CD4-positive, alpha-beta T cell treated with Interleukin-6 for 4 hours (primary cell): ENCODE data around the gene ACBD4.

ENCODE experiments used
- DNase-seq: peaks from one replicate; pipeline ENCODE4 v3.0.0-alpha.2; 2020; ENCODE audit warnings: mixed read lengths

ACBD4 gene

GRCh38 chr17:45138911-45139532, 3.5 kb downstream of the ACBD4 start:
- no peak for DNase-seq

DNA sequence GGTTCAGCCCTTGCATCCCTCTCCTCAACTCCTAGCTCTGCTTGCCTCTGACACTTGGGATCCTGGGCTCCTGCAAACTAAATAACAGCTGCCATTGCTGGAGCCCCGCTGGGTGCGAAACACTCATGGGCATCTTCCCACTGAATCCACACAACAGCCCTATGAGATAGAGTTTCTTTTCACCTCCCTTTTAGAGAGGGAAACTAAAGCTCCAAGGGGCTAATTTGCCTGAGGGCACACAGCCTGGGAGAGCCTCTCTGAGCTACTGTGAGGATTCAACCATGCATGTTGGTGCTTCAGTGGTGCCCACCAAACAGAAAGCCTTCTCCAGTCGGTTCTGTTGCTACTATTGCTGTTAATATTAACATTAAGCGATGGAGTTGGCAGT, 4.0 kb downstream of the ACBD4 start:
- DNase-seq = no peak

- DNase-seq = no peak
Measured at GRCh38 chr17:45143094-45143670, 7.7 kb downstream of the ACBD4 start.

DNA sequence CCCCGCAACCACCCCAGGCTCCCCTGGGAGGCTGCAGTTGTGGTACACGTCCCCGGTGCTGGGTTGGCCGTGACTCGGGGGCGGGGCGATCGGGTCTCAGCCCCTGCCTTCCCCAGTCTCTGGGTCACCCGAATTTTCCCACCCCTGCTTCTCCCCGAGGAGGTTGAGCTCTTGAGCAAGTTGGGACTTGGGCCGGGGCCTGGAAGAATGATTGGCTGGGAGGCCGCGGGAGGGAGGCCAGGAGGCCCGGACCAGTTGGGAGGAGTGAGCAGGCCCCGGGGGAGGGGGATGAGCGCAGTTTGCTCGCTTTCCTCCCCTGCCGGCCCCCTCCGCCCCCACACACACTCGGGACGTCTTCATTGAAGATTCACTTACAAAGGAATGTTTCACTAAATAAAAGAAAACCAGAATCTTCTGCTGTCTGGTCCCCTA, 8.3 kb downstream of the ACBD4 start:
- peak; percentile 54 for DNase-seq

GRCh38 chr17:45144199-45145034, 8.9 kb downstream of the ACBD4 start:
- peak; percentile 49 for DNase-seq

DNA sequence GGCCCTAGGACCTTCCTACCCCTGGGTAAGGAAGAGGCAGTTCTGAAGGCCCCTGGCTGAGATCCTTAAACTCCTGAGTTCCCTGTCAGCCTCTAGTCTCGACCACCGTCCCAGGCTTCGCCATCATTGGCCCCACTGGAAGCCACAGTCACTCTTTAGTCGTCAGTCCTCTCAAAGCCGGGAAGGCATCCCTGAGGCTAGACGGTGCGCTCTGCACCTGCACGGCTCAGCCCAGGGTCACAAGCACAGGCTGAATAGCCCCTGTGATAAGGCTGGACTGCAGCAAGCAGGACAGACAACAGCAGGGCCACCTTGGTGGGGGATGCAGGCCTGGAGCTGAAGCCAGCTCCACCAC, 9.5 kb downstream of the ACBD4 start:
- no peak for DNase-seq

GRCh38 chr17:45146166-45146565, 10.7 kb downstream of the ACBD4 start:
- no peak for DNase-seq

DNA sequence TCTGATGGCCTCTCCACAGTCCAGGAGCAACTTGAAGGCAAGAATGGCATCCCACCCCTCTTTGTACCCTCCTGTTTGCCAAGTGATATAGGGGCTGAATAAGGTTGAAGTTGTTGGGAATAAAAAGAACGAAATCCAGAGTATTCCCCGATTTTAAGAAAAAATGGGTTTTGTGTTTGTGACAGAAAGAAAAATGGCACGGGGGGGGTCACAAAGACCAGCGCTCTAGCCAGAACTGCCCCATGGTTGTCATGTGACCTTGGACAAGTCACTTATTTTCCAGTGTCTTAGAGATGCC, 11.1 kb downstream of the ACBD4 start:
- no peak for DNase-seq

GRCh38 chr17:45146890-45147580, 11.5 kb downstream of the ACBD4 start:
- peak; percentile 80 for DNase-seq

GRCh38 chr17:45147581-45148182, 12.2 kb downstream of the ACBD4 start:
- peak; percentile 77 for DNase-seq

DNA sequence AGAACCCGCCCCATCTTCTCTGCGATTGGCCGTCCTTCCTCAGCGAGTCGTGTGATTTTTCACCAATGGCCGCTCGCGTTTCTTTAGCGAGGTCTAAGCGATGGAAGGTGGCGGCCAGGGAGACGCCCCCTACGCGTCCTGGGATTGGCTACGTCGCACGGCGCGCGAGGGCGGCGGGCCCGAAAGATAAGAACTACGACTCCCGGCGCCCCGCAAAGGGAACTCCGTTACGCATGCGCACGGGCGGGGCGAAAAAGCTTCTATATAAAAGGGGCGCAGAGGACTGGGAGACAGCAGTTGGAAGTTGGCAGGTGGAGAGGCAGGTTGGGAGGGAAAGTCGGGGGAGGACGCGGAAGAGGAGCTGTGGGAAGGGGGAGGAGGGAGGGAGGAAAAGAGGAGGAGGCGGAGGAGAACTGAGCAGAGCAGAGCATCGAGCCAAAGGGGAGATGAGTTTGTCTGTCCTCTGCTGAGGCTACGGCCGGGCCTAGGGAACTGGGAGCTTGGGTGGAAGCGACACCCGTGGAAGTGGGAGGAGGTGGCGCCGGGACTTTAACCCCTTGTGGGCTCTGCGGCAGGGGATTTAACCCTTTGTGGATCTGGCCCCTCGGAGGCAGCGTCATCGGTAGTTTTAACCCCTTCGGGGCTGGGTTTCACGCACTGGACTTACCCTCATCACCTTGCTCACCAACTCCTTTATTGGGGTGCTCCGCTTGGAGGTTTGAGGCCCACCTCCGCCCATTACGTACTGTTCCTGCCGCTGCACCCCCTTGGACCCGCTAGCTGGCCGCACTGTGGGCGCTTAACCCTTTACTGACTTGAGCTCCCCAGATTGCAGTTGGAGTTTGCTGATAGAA, 12.9 kb downstream of the ACBD4 start, which contains the start of gene HEXIM1:
Gene HEXIM1, plus strand, starts transcription at position 293 of the 854 bp plus-strand sequence. CDS start 716 bp downstream, outside the sequence.
- DNase-seq = peak; percentile 98

- DNase-seq = peak; percentile 81
Measured at GRCh38 chr17:45149037-45149668, 13.7 kb downstream of the ACBD4 start.

DNA sequence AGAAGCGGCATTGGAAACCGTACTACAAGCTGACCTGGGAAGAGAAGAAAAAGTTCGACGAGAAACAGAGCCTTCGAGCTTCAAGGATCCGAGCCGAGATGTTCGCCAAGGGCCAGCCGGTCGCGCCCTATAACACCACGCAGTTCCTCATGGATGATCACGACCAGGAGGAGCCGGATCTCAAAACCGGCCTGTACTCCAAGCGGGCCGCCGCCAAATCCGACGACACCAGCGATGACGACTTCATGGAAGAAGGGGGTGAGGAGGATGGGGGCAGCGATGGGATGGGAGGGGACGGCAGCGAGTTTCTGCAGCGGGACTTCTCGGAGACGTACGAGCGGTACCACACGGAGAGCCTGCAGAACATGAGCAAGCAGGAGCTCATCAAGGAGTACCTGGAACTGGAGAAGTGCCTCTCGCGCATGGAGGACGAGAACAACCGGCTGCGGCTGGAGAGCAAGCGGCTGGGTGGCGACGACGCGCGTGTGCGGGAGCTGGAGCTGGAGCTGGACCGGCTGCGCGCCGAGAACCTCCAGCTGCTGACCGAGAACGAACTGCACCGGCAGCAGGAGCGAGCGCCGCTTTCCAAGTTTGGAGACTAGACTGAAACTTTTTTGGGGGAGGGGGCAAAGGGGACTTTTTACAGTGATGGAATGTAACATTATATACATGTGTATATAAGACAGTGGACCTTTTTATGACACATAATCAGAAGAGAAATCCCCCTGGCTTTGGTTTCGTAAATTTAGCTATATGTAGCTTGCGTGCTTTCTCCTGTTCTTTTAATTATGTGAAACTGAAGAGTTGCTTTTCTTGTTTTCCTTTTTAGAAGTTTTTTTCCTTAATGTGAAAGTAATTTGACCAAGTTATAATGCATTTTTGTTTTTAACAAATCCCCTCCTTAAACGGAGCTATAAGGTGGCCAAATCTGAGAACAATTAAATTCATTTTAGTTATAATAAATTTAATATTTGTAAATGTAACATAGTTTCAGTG, 14.5 kb downstream of the ACBD4 start:
- peak; percentile 46 for DNase-seq

- DNase-seq = no peak
Measured at GRCh38 chr17:45150911-45151809, 15.7 kb downstream of the ACBD4 start.

GRCh38 chr17:45155029-45155428, 19.5 kb downstream of the ACBD4 start:
- DNase-seq = peak; percentile 48

DNA sequence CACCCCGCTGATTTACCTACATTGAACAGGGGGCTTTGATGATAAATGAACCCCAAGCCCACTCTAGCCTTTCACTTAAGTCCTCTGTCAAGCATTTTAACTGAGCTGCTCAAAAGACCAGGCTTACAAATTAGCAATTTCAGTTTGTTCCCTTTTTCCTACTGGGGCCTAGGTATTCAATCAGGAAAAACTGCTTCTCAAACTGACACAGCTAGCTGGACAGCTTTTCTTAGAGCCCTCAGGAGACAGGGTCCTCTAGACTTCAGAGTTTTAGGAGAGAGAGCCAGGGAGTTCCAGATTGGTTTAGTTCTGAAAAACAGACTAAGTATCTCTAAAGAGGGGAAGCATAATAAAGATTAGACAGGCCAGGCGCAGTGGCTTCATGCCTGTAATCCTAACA, 20.0 kb downstream of the ACBD4 start:
- DNase-seq = no peak

- no peak for DNase-seq
Measured at GRCh38 chr17:45156242-45156641, 20.8 kb downstream of the ACBD4 start.

DNA sequence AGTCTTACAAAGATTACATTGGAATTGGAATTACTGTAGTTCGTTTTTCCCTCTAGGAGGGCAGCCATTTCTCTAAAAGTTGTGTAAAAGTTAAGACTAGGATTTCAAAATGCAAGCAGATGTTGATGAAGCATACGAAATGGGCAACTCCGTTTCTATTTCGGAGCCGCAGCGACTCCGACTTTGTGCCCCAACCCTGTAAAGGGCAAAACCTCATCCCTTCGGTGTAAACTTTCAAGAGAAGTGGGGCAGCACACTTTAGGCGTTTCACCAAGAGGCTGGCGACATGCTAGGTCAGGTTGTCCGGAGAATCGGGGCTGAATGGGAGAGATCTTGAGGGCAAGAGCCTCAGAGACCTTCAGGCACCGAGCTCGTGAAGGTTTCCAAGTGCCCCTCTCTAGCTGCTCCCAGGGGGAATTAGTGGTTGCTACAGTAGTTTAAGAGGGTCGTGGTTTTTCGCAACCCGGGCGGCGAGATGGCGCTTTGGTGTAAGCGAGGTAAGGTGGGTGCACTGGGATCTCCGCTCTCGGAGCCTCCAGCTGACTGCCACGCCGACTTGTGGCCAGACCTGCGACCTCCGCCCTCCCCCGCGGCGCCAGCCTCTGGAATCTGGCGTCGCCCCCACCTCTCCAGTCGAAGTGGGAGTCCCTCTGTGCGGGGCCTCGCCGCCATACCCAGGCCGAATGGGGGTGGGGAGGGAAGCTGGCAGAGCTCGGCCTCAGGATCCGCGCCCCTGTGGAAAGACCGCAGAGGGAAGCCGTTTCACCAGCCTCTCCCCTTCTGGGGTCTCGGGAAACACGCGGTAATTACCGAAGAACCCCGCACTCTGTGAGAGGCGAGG, 25.2 kb downstream of the ACBD4 start:
- DNase-seq = peak; percentile 67
